ENCODE measurements around the gene DPP6.

Gene DPP6

DNA sequence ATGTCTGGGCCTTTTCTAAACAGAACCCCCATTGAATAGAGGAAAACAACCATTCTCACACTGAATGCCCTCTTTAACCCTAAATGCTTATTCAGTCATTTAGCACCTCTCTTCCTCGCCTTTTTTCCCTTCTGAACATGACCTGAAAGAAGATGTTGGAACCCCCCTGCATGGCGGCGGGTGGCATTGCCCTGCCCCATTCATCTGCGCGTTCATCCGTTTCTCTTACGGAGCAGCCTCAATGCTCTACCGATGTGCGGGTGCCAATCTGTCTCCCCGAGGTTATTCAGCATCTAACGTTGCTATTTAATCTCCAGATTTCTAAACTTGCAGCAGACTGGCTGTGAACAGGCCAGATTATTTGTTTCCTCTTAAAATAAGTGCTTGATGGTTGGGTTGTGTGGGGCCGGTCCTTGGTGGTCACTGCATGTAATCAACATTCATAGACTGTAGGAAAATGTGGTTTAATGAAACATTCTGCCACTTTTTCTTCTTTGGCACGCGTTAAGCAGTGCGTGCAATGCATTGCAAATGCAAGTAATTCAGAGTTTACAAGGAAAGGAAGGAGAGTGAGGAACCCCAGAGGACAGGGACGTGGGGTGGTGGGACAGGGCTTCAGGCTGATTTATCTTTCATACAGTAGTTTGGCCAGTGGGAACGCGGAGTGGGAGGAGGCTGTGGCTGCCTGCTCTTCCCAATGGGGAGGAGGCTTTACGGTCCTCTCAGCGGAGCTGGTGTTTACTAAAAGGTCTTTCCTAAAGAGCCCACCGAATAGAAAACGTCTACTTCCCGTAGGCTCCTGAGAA is 286.7 kb downstream of the DPP6 start:
- DNase-seq (ENCODE audit: low read depth in 2 of 2): no peak

DNA sequence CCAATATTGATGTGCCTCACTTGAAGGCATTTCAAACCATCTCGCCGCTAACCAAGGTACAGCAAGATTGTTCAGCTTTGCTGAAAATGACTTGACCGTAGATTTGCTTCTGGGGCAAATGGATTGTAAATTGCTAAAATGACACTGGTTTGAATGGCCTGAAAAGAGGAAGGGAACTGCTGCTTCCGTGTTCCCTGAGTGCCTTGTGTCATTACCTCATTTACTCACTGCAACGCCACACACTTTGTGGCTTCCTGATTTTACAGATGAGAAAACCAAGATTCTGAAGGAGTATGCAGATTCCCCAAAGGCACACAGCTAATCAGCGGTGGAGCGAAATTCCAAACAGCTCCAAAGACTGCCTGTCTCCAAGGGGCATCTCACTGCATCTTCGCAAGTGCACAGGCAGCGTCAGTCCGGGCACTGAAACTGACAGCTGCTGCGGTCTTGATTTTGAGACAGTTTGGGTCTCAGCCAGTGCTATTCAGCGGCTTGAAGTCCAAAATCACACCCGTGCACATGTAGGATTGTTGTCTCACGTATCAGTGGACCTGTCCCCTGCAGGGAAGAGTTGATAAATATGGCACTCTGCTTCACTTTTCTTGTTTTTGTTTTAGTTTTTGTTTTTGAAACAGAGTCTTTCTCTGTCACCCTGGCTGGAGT is 290.9 kb downstream of the DPP6 start:
- DNase-seq (ENCODE audit: low read depth in 2 of 2): no peak

DNA sequence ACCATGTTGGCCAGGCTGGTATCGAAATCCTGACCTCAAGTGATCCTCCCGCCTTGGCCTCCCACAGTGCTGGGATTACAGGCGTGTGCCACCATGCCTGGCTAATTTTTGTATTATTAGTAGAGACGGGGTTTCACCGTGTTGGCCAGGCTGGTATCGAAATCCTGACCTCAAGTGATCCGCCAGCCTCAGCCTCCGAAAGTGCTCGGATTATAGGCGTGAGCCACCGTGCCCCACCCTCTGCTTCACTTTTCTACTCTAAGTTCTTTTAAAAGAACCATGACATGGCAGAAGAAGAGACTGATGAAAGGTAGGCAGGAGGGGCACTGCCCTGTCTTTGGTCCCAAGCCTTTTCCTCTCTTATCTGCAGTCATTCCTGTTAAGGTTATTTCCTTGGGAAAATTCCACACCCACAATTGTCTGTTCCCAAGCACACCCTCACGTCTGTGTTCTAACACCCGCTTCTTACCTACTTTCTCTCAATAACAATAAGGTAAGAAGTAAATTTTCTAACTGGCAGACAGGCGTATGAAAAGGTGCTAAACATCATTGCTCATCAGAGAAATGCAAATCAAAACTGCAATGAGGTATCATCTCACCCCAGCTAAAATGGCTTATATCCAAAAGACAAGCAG is 291.7 kb downstream of the DPP6 start:
- DNase-seq (ENCODE audit: low read depth in 2 of 2): no peak

DNA sequence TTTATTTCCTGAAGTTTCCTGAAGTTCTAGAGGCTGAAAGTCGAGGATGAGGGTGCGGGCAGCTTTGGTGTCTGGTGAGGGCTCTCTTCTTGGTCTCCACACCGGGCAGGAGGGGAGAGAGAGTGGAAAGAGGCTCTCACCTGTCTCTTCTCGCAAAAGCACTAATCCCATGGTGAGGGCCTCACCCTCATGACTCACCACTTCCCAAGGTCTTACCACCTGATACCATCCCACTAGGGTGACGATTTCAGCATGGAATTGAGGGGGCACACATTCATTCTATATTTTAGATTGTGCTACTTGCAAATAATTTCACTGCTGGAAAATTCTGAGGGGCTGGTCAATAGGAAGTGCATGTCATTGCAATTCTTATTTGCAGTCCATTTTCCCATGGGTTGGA is 292.9 kb downstream of the DPP6 start:
- DNase-seq (ENCODE audit: low read depth in 2 of 2): no peak

DNA sequence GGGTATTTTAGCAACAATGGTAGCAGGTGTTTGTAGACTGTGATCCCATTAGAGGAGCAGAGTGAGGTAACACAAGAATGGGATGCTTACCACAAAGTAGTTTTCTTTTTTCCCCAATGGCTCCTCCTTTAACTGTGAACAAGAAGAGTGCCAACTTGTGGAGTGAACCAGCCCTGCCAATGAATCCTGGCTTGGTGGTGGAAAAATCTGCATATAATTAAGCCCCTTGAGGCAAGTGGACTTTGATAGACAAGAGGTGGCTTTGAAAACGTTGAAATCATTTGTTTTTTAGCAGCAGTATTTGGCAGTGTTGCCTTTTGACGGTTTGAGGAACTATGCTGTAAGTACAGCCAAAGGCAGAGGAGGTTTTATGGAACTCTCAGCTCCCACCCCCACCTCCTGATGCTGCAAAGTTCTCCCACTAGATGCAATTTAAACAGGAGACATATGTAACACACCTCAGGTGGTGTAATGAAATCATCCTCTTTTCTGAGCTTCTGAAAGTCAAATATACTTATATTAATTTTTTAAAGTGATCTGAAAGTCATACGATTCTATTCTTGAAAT is 295.6 kb downstream of the DPP6 start:
- DNase-seq (ENCODE audit: low read depth in 2 of 2): no peak

DNA sequence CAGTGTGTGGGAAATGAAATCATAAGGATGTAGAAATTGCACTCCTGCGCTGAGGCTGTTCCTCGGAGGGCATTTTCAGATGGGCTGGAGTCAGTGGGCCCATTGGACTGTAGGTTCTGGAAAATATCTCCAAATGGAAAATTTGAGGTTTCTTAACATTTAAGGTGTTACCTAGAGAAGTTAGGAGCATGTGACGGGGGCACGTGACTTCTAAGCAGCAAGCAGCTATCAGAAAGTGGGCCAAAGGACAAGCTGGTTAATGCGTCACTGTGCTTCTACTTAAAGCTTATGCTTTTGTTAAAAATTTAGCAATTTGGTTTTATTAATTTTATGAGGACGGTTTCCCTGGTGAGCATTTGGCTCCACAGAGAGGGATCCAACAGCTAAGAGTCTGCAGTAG is 298.7 kb downstream of the DPP6 start:
- DNase-seq (ENCODE audit: low read depth in 2 of 2): no peak

DNA sequence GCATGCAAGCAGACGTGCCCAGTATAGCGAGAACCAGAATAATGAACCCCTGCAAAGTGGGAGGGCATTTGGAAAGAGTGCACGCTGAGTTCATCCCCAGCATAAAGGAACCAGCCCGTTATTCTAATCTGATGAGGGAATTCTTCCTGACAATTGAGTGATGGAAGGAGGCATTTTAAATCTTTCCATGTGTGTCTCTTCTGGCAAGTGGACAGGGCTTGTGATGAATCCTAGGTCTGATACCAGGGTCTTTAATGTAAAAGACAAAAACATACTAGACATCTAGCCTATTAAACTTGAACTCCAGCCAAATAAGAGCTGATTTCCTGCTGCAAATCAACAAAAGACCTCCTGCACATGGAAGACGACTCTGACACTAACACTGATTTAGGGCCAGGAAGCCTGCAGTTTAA is 301.2 kb downstream of the DPP6 start:
- no peak for DNase-seq (ENCODE audit: low read depth in 2 of 2)

DNA sequence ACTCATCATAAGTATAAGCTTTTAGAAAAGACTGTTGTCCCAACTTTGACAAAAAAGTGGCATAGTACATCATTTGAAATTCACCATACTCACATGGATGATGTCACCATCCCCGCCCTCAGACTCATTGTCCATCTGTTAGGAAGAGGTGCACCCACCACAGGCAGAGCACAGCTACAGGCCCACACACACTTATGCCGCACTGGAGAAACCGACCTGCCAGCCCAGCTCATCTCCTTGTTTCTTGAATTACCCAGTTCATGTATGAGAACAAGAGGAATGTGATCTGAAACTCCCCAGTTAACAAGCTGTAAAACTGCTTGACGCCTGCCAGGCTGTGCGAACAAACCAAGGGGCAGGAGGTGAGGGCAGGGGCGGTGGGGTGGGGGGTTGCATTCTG is 312.0 kb downstream of the DPP6 start:
- no peak for DNase-seq (ENCODE audit: low read depth in 2 of 2)

DNA sequence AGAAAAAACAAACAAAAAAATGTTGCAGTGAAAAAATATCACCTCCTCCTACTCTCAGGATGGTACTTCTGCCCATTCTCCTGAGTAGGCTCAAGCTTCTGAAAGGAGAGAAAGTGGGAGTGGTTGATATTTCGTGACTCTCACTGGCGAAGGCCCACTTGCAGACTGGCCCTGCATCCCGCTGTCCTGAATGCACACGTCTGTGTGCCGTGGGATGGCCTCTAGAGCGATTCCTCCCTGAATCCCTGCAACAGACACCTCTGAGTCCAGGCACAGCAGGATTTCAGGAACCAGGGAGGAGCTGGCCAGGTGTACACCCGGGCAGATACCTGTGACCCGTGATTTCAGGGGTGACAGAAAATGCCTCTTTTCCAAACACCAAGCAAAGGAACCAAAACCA is 319.2 kb downstream of the DPP6 start:
- DNase-seq (ENCODE audit: low read depth in 2 of 2): no peak

DNA sequence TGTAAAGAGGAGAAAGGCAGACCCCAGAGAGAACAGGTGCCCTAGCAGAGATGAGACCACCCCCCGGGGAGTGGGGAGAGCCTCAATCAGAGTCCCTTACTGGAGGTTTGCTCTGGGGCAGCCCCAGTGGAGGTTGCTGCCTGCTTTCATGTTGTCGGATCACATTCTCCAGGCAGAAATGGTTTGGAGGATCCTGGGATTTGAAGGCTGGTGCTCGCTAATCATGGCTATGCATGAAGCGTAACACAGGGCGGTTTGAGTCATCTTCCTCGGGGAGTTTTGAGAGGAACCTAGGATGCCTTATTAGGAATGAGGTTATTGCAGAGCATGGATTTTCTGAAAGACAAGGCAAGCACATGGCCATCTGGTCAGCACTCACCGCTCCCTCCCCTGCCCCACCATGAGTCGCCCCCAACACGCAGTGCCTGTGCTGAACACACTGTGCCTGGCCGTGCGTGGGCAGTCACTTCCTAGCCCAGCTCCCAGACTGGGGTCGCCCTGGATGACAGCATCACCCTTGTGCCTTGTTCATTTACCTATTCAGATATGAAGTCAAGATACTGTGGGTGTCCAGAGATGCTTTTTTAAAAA is 319.9 kb downstream of the DPP6 start:
- DNase-seq (ENCODE audit: low read depth in 2 of 2): no peak

DNA sequence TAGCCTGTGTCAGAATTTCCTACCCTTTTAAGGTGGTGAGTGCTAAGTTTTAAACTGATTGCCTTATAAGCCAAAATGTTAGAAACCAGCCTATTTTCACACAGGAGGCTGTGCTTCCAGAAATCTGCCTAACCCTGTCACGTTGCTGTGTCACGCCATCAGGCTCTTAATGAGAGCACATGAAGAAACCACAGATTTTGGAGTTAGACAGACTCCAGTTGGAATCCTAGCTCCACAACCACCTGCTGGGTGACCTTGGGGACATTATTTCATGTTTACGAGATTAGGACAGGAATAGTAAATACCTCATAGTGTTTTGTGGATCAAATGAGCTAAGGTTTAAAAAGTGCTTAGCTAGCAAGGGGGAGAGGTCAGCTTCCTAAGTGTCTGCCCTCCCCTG is 321.8 kb downstream of the DPP6 start:
- DNase-seq (ENCODE audit: low read depth in 2 of 2): no peak

DNA sequence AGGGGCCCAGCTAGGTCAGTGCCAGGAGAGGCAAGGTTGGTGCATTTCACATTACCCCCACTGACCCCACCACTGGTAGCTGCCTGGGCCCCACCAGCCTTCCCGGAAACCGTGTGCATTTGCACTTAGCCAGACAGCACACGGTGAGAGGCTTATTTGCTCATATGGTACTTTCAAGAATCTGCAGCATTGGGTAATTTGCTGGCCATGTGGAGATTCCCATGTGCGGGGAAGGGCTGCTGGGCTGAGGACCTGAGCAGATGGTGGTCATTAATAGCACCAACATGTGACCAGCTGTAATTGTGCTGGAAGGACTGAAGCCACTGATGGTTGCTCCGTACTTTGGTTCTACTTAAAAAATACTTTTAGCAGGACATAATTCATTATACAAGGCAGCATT is 323.8 kb downstream of the DPP6 start:
- DNase-seq (ENCODE audit: low read depth in 2 of 2): no peak

DNA sequence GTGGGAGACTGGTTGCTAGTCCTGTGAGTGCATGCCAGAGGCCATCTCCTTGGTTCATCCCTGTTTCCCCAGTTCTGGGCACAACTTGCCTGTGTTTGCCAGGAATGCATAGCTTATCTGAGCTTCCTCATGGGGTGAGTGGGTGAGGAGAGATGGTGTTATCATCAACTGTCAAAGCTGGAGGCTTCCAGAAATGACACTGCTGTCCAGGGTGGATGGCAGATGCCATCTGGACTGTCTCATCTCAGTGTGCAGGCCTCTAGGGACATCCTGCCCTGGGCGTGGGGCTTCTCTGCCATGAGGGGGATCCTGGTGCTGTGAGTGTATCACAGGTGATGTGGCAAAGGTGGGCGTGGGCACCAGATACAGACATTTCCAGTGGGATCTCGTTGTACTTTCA is 328.6 kb downstream of the DPP6 start:
- DNase-seq (ENCODE audit: low read depth in 2 of 2): no peak

DNA sequence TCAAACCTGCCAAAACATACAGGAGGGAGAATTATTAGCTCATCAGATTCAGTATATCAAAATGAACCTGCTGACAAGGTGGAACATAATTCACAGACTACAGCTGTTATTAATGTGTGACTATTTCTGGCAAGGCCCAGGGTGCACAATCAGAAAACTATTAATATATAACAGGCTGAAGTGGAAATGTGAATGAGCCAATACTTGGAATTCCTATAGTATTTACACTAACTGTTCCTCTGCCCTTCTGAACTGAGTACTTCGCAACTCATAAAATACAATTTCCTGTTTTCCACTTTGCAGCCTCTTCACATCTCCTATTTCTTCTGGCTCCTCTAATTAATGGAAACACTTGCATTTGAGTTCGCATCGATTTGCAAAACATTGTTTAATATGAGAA is 330.8 kb downstream of the DPP6 start:
- DNase-seq (ENCODE audit: low read depth in 2 of 2): no peak

DNA sequence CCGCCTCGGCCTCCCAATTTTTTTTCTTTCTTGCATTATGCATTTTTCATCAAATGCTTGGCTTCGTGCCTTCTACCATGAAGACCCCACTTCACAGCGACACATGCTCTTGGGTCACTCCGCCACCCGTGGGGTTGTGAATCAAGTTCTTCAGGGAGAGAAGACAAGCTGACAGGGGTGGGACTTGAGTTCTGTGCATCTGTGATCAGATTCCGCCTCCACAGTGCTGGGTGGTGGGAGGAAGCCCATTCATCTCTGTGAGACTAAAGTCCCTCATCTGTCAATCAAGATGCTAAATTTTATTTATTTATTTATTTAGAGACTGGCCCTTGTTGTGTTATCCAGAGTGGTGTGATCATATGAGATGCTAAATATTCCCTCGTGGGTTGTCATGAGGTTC is 333.0 kb downstream of the DPP6 start:
- no peak for DNase-seq (ENCODE audit: low read depth in 2 of 2)

DNA sequence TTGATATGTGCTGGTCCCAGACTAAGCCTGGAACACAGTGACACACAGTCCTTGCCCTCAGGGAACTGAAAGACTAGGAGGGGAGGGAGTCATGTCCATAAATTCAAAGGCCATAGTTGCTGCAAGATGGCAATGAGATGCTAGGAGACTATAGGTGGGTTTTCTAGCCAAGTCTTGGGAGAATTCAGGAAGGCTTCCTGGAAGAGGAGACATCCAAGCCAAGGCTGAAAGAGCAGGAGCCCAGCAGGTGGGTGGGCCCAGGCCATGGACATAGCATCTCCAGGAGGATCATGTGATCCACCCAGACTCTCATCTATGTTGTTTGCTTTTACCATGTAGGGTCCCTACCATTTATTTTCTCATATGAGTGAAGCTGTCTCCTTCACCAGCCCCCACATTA is 335.1 kb downstream of the DPP6 start:
- DNase-seq (ENCODE audit: low read depth in 2 of 2): no peak

DNA sequence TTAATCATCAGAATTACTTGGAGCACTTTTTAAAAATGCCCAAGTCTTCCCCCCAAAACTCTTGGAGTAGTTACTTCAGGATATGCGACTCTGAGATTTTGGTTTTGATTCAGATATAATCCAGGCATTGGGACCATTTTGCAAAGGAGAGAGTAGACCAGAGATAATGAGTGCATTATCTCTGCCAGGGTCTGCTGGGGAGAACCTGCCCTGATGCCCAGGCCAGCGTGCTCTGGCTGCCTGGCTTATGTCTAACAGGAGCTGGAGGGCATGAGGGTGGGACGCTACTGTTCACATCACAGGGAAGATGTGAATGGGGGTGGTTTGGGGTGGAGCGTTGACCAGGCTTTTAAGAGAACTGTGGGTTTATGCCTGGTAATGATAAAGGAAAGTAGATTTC is 336.2 kb downstream of the DPP6 start:
- DNase-seq (ENCODE audit: low read depth in 2 of 2): no peak

DNA sequence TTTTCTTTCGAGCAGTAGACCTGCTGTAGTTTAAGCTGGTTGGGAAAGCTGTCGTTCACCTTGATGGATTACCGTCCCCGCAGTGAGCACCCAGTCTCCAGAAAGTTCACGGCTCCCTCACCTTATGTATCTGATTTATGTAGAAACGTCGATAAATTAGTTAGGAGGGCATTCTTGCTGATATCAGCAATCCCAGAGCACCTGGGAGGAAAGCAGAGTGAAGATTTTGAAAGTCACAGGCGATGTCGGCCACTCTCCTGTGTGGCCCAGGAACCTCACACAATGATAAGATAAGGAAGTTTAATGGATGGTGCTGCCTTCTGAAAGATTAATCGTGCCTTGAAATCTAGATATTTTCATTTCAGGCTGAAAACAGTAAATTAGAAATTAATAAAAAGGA is 336.8 kb downstream of the DPP6 start:
- no peak for DNase-seq (ENCODE audit: low read depth in 2 of 2)

DNA sequence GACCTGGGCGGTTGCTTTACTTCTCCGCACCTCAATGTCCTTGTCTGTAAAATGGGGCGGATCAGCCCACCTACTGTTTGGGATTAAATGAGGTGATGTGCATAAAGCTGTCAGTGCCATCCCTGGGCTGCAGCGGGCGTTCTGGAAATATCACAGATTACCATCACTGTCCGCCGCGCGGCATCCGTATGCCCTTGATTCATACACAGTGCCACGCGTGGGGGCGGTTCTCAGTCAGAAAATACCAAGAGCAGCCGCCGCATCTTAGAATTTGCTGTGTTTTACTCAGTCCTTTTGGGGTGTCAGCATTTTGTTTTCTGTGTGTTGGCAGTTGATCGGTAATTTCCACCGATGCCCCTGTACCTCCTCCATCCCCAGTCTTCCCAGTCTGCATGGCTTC is 338.8 kb downstream of the DPP6 start:
- no peak for DNase-seq (ENCODE audit: low read depth in 2 of 2)

DNA sequence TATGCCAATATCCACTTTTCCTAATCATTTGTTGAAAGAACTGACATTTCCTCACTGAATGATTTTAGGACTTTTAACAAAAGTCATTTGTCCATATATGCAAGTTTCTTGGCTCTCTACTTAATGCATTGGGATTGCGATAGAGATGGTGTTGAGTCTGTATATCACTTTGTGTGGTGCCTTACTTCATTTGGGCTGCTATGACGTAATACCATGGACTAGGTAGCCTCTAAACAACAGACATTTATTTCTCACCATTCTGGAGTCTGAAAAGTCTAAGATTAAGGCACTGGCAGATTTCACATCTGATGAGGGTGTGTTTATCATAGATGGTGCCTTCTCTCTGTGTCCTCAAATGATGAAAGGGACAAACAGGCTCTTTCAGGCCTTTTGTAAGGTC is 342.6 kb downstream of the DPP6 start:
- no peak for DNase-seq (ENCODE audit: low read depth in 2 of 2)

DNA sequence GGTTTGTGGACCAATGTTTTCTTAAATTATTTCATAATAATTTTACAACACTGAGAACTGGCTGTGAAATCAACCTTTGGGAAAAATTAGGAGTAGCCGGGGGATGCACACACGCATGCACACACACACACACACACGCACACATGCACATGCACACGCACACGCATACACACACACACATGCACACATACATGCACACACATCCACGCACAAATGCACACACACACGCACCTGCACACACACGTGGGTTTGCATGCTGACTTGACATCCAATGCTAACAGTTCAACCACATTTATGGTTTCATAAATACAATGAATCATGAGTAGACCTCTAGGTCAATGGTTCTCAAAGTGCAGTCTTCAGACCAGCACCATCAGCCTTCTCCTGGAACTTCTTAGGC is 354.1 kb downstream of the DPP6 start:
- no peak for DNase-seq (ENCODE audit: low read depth in 2 of 2)

DNA sequence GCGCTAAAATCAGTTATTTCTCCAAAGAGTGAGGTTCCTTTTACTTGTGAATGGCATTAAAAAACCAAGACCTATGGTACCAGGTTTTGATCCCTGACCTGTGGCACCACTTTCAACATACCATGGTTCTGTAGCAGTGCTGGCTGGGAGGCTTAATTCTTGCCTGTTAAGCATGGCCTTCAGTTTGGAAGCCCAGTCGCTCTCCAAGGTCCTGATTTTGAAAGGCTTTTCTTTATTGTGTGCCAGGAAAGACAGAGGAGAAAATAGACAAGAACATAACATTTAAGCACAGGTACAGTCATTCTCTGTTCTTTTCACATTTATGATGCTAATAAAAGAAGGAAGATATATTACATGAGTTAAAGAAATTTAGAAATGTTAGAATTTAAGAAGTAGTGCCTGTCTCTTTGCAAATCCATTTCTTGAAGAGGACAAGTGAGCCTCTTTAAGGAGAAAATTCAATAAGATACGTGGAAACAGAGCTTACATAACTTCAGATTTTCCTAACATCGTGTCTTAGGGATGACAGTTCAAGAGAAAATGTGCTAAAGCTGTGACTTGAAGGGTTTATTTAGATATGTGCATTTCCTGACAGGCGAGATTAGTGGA is 357.6 kb downstream of the DPP6 start:
- no peak for DNase-seq (ENCODE audit: low read depth in 2 of 2)

All from stimulated activated CD4-positive, alpha-beta T cell treated with anti-CD3 and anti-CD28 coated beads, Interleukin-1b, Interleukin-23, amount 100 ng/mL, for 4 hours (primary cell).